ENCODE results near the gene CCDC40.
"Not testable (repeated sequence)": the region's sequence is repeated elsewhere in the genome, so short reads cannot be mapped to it uniquely, and the experiment has no call there.

CCDC40 gene

DNA sequence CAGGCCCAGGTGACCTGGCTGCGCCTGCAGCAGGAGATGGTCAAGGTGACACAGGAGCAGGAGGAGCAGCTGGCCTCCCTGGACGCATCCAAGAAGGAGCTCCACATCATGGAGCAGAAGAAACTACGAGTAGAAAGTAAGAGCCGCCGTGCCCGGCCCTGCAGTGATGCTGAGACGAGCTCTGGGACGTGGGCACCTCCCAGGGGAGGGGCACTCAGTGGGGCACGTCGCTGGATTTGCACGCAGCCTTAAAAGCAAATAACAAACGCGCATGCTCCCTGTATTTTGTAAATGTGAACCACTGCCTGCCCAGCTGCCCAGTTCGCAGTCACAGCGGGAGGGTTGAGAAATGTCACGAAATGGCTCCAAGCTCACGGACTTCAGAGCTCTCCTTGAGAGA lies 49.6 kb downstream of the CCDC40 start:
- no peak for DNase-seq

DNA sequence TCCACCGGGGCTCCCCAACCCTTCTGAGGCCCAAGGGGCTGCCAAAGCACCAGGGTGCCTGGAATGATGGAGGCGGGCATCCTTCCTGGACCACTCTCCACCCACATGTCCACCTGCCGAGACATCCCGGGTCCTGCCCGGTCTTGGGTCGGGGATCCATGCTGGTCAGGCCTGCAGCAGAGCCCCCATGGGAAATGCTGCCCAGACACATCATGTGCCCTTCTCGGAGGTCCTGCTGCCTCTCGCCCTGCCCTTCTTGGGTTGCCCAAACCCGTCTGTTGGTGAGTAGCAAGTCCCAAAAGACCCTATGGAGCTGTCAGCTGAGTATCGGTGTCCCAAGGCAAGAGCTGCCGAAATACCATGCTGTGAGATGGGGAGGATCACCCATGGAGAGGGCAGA lies 50.2 kb downstream of the CCDC40 start:
- no peak for DNase-seq

DNA sequence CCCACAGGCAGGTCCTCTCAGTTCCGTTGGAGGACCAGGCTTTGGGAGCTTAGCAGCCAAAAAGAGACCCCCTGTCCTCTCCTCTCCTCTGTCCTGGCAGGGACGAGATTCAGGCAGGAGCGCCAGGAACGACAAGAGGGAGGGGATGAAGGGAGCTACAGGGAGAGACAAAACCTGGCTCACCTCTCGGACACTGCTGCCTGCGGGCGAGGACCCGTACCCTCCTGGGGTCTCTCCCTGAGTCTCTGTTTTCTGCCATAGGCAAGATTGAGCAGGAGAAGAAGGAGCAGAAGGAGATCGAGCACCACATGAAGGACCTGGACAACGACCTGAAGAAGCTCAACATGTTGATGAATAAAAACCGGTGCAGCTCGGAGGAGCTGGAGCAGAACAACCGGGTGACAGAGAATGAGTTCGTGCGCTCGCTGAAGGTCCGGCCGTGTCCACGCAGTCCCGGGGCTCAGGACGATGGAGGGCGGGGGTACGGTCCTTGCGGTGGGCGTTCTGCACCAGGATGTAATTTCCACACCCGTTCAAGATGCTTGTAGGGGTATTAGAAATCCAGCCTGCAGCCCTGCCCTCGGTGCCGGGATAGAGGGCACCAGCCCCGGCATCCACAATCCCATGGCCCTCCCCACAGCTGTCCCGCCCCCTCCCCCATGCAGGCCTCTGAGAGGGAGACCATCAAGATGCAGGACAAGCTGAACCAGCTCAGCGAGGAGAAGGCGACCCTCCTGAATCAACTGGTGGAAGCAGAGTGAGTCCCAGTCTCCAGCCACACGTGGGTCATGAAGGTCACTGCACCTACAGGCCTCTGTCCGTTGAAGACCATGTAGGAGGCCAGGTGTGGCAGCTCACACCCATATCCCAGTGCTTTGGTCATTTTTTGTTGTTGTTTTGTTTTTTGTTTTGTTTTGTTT lies 51.2 kb downstream of the CCDC40 start:
- DNase-seq: no peak

DNA sequence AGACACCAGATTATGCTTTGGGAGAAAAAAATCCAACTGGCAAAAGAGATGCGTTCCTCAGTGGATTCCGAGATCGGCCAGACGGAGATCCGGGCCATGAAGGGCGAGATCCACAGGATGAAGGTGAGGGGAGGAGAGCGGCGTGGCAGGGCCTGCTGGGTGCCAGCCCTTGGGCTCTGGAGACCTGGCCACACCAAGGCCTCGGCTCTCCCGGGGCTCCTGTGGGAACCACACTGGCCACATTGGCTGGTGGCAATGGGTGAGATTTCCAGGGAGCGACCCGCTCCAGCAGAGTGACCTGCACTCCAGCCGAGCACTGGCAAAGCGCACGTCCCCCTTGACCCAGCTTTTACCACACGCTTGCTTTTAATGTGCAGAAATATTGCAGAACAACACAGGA lies 53.3 kb downstream of the CCDC40 start:
- DNase-seq: no peak

DNA sequence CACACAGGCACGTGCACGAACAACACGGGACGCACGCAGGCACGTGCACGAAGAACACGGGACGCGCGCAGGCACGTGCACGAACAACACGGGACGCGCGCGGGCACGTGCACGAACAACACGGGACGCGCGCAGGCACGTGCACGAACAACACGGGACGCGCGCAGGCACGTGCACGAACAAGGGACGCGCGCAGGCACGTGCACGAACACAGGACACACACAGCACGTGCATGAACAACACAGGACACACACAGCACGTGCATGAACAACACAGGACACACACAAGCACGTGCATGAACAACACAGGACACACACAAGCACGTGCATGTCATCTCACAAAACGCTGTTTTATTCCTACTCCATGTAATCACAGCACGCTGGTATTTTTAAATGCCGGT lies 53.7 kb downstream of the CCDC40 start:
- DNase-seq: not testable (repeated sequence)

DNA sequence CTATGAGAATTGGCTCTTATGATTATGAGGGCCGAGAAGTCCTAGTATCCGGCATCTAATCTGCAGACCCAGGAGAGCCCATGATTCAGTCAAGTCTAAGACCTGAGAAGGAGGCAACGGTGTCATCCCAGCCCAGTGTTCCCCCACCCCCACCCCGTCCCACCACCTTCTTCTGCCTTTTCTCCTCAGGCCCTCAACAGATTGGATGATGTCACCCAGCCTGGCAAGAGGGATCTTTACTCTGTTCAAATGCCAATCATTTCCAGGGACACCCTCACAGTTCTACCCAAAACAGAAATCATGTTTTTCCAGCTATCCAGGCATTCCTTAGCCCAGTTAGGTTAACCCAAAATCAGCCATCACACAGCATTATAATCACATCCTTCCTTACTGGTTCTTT lies 54.9 kb downstream of the CCDC40 start:
- no peak for DNase-seq

DNA sequence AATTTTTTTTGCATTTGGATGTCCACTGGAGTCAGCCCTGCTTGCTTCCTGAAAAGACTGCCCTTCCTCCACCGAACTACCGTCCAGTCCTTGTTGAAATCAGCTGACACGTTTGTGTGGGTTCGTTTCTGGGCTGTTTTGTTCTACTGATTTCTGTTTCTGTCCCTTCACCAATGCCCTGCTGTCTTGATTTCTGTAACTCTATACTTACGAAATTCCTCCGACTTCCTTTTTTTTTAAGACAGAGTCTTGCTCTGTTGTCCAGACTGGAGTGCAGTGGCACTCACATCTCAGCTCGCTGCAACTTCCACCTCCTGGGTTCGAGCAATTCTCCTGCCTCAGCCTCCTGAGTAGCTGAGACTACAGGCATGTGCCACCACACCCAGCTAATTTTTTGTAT lies 56.5 kb downstream of the CCDC40 start:
- no peak for DNase-seq

DNA sequence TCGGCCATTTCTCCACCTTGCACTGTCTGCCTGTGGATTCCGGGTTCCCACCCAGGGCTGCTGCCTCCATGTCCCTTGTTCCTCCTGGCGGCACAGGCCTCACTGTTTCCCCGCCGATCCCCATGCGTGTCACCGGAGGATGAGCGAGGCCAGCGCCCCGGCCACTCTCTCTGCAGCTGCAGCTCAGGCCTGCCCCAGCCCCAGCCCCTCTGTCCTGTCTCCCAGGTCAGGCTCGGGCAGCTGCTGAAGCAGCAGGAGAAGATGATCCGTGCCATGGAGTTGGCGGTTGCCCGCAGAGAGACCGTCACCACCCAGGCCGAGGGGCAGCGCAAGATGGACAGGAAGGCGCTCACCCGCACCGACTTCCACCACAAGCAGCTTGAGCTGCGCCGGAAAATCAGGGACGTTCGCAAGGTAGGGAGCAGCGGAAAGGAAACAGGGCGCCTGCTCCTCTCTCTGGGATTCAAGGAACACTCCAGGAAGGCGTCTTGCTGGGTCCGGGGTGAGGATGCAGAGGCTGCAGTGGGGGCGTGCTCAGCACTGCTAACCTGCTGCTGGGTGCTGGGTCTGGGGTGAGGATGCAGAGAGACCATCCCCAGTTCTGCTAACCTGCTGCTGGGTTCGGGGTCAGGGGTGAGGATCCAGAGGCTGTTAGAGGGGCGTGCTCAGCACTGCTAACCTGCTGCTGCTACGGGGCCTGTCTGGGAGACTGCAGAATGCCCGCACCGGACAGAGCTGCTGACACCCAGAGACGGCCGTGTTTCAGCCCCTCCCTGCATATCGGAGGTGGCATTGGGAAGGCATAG lies 58.8 kb downstream of the CCDC40 start:
- no peak for DNase-seq

DNA sequence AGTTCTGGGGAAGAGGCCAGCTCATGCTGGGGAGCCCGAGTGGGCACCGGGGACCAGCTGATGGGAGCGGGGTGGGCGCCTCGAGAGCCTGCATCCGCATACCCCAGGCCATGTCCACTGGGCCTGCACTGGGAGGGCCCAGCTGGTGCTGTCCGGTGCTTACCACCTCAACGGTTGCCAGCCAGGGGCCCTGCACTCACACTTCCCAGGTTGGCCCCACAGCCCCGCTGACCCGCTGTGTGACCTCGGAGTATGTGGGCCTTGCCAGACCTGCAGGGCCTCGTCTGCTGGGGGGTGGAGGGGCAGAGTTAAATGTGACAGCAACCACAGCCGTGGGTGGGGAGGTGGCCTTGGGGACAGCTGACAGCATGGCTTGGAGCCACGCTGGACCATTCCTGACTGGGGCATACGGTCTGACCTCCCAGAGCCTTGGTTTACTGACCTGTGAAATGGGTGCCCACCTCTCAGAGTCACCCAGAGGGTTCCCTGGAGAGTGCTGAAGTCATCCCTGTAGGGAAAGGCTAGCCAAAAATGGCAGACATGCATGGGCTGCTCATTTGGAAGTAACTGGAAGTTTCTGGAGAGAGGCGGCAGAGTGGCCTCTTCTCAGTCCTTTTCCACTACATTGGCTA lies 59.5 kb downstream of the CCDC40 start:
- DNase-seq: no peak

DNA sequence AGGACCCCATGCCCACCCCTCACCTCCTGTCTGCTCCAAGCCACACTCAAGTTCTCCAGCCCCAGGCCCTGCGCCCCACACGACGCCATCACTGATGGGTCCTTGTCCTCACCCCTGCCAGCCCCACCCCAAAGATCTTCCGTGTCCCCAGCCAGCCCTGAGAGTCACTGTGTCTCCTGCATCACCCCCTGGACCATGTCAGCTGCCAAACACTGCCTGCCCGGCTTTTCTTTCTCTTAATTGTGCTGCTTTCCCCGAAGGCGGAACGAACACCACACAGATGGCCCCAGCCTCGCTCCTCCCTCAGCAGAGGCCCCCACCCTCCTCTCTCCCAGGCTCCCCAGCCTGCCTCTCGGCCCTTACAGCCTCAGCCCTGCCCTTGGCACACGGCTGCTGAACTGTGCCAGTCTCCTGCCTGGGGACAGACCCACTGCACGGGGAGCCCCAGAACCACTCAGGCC lies 60.1 kb downstream of the CCDC40 start:
- no peak for DNase-seq

DNA sequence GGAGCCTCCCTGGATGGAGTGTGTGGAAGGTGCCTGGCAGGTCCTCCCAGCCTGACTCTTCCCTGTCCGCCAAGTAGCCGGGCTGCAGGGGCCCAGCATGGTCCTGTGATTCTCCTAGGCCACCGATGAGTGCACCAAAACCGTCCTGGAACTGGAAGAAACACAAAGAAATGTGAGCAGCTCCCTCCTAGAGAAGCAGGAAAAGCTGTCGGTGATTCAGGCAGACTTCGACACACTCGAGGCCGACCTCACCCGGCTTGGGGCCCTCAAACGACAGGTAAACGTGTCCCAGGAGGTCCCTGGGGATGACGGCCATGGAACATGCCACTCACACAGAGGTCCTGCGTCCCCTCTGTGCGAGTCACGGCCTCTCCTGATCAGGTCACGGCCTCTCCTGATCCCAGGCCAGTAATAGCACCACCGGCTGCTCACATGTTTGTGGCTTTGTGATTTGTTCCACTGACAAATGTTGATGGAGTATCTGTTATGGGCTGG lies 60.7 kb downstream of the CCDC40 start:
- no peak for DNase-seq

DNA sequence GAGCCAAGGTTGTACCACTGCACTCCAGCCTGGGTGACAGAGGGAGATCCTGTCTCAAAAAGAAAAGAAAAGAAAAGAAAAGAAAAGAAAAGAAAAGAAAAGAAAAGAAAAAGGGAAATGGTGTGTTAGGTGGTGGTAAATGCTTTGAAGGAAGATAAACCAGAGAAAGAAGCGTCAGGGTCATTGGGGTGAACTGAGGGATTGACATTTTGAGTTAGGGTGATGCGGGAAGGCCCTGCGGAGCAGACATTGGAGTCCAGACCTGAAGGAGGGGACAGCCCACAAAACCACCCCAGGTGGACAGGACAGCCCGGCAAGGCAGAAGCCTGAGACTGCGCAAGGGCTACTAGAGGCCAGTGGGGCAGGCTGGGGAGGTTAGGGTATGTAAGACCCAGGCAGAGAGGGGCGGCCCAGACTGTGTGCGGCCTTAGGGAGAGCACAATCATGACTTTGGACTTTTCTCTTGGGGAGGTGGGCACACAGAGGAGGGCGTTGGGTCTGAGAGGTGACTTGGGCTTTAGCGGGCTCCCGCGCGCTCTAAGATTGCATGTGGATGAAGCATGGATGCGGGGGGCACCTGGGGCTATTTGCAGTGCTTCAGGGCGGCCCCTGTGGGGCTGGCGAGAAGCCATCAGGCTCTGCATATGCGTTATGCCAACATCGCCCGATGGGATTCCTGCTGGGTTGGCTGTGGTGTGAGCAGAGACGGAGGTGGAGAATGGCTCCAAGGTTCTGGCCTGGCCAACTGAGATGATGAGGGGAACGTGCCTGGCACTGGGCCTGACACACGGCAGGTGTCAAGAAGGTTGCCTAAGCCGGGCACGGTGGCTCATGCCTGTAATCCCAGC lies 61.6 kb downstream of the CCDC40 start:
- DNase-seq: no peak

DNA sequence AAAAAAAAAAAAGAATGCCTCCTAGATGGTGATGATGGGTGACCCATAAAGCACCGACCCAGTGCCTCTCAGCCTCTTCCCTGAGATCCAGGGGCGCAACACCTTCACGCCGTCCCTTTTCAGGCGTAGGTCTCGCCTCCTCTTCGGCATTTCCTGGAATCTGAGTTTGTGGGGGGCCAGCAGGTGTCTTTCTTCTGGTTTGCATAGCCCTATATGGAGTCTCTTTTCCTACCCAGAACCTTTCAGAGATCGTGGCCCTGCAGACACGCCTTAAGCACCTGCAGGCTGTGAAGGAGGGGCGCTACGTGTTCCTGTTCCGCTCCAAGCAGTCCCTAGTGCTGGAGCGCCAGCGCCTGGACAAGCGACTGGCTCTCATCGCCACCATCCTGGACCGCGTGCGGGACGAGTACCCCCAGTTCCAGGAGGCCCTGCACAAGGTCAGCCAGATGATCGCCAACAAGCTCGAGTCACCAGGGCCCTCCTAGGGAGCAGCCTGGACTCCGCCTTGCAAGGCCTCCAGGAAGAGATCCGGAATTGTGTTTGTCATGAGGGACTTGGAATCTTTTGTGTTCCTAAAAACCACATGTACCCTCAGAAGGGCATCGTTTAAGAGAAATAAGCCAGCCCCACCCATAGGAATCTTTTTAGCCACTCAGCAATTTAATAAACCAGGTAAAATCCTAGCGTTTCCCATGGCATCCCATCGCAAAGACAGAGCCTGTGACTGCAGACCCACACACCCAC lies 63.0 kb downstream of the CCDC40 start:
- no peak for DNase-seq

DNA sequence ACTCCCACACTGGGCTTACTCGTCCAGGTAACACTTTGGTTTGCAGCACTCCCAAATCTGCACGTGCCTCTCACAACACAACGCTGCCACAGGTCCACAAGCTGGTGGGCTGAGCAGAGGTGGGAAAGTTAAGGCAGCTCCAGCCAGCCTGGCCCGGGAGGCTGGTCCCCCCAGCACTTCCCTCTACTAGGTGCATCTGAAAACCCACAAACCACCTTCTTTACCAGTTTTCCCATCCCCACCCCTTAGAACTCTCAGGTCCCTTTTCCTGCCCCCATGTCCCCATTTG lies 63.5 kb downstream of the CCDC40 start:
- no peak for DNase-seq

DNA sequence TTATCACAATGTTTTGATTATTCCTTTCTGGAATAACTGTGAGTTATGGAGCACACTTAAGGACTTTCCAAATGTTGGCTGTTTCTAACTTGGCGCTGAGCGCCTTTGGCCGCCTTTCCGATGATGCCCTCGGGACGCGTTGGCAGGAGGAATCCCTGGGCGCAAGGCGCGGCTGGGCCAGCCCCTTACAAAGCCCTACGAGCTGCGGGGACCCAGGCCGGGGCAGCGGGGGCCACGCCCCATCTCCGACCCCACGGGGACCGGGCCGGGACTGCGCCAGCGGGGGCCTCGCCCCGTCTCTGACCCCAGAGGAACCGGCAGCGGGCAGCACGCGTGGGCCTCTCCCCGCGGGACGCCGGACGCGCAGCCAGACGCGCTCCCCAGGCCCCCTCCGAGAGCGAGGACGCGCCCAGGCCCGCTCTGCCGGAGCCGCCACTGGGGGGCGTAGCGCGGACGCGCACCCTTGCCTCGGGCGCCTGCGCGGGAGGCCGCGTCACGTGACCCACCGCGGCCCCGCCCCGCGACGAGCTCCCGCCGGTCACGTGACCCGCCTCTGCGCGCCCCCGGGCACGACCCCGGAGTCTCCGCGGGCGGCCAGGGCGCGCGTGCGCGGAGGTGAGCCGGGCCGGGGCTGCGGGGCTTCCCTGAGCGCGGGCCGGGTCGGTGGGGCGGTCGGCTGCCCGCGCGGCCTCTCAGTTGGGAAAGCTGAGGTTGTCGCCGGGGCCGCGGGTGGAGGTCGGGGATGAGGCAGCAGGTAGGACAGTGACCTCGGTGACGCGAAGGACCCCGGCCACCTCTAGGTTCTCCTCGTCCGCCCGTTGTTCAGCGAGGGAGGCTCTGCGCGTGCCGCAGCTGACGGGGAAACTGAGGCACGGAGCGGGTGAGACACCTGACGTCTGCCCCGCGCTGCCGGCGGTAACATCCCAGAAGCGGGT lies 64.8 kb downstream of the CCDC40 start, which contains the start of gene GAA:
GAA (plus strand) TSS at position 571 of the 935 bp plus-strand sequence. CDS start 3,006 bp downstream, outside the sequence.
- DNase-seq: peak; percentile 96

DNA sequence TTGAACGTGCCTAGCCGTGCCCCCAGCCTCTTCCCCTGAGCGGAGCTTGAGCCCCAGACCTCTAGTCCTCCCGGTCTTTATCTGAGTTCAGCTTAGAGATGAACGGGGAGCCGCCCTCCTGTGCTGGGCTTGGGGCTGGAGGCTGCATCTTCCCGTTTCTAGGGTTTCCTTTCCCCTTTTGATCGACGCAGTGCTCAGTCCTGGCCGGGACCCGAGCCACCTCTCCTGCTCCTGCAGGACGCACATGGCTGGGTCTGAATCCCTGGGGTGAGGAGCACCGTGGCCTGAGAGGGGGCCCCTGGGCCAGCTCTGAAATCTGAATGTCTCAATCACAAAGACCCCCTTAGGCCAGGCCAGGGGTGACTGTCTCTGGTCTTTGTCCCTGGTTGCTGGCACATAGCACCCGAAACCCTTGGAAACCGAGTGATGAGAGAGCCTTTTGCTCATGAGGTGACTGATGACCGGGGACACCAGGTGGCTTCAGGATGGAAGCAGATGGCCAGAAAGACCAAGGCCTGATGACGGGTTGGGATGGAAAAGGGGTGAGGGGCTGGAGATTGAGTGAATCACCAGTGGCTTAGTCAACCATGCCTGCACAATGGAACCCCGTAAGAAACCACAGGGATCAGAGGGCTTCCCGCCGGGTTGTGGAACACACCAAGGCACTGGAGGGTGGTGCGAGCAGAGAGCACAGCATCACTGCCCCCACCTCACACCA lies 65.7 kb downstream of the CCDC40 start:
- DNase-seq: no peak

DNA sequence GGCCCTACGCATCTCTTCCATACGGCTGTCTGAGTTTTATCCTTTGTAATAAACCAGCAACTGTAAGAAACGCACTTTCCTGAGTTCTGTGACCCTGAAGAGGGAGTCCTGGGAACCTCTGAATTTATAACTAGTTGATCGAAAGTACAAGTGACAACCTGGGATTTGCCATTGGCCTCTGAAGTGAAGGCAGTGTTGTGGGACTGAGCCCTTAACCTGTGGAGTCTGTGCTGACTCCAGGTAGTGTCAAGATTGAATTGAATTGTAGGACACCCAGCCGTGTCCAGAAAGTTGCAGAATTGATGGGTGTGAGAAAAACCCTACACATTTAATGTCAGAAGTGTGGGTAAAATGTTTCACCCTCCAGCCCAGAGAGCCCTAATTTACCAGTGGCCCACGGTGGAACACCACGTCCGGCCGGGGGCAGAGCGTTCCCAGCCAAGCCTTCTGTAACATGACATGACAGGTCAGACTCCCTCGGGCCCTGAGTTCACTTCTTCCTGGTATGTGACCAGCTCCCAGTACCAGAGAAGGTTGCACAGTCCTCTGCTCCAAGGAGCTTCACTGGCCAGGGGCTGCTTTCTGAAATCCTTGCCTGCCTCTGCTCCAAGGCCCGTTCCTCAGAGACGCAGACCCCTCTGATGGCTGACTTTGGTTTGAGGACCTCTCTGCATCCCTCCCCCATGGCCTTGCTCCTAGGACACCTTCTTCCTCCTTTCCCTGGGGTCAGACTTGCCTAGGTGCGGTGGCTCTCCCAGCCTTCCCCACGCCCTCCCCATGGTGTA lies 66.4 kb downstream of the CCDC40 start:
- no peak for DNase-seq

DNA sequence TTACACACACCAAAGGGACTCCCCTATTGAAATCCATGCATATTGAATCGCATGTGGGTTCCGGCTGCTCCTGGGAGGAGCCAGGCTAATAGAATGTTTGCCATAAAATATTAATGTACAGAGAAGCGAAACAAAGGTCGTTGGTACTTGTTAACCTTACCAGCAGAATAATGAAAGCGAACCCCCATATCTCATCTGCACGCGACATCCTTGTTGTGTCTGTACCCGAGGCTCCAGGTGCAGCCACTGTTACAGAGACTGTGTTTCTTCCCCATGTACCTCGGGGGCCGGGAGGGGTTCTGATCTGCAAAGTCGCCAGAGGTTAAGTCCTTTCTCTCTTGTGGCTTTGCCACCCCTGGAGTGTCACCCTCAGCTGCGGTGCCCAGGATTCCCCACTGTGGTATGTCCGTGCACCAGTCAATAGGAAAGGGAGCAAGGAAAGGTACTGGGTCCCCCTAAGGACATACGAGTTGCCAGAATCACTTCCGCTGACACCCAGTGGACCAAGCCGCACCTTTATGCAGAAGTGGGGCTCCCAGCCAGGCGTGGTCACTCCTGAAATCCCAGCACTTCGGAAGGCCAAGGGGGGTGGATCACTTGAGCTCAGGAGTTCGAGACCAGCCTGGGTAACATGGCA lies 67.1 kb downstream of the CCDC40 start:
- no peak for DNase-seq

All from activated CD8-positive, alpha-beta memory T cell treated with anti-CD3 and anti-CD28 coated beads, Interleukin-2, amount 50 U/mL, for 48 hours (primary cell).